ENCODE data around the gene RD3L. TPM values are rescaled to one million over a fixed set of nuclear protein-coding genes. Genes with fewer than 3 reads are reported as not detected.
A peak's percentile ranks its signal among the peaks of the same experiment; 100 is the strongest.

The RD3L gene
- total and polyA plus RNA-seq, 2 donors (not counting 1 experiment from before 2014, with no cell fraction given), result not detected

GRCh38 chr14:103908580-103908979 is 33.7 kb downstream of the RD3L start:
- Histone ChIP-seq H3K4me3 (replicated peaks in 1 of 4; ENCODE audit: control extremely low read depth in 1 of 4, insufficient read depth in 1 of 4, low read depth in 3 of 4, low read length in 4 of 4) (no peak overlapping the region), H3K9me3 (ENCODE audit: control insufficient read depth, insufficient read depth, low read depth, low read length) (no peaks in the 10 kb centered on the region), H3K9ac (ENCODE audit: insufficient read depth, low read length) (no peak overlapping the region), H3K4me1 (ENCODE audit: control insufficient read depth, extremely low read depth, insufficient read depth, low read length) (peaks cover 2% of the 10 kb centered on the region), H3K79me2 (ENCODE audit: control insufficient read depth, insufficient read depth, low read length) (no peaks in the 10 kb centered on the region), H3K36me3 (ENCODE audit: control insufficient read depth, insufficient read depth, low read length) (peaks cover 1% of the 10 kb centered on the region), H4K20me1 (ENCODE audit: control insufficient read depth, extremely low read depth, insufficient read depth, low read length) (no peaks in the 10 kb centered on the region), H3K27ac (ENCODE audit: insufficient read depth, low read length) (no peak overlapping the region), H3K4me2 (ENCODE audit: extremely low read depth, insufficient read depth, low read length) (no peak overlapping the region), H2AFZ (ENCODE audit: low read length) (no peak overlapping the region), H3K27me3 (ENCODE audit: control insufficient read depth, insufficient read depth, low read length) (no peaks in the 10 kb centered on the region)
- TF ChIP-seq EZH2 (IDR thresholded peaks at IDR 0.05; ENCODE audit: low read length, missing control alignments), result no peak
- TF ChIP-seq CTCF (conservative IDR thresholded peaks at IDR 0.05 in 1 of 2, IDR thresholded peaks at IDR 0.05 in 1 of 2; ENCODE audit: low read depth in 1 of 2, low read length in 2 of 2), result no peak
- no peak for DNase-seq (ENCODE audit: low read depth in 2 of 2)

DNA sequence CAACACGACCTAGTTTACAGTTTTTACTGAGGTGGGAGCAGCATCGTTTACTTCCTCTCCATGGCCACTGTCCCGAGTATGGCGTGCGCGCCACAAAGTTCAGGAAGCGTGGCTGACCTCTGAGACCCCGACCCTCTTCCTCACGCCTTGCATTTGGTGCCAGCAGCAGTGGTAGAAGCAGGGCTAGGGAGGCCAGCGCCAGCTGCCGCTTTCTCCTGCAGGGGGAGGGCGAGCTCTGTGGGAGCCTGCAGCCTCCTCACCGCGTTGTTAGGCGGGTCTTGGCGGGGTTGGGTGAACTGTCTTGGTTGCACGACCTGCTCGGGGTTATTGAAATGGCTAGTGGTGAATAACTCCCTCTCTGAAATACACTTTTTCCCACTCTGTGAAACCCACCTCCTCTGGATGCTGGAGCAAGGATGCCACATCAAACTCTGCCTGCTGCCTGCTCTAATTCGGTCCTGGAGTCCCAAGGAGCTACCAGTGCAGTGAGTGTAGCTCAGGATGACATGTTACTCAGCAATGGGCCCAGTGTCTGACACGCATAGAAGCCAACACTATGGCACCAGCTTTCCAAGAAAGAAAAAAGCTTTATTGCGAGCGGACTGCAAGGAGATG is 36.4 kb downstream of the RD3L start:
- Histone ChIP-seq H3K9ac (ENCODE audit: insufficient read depth, low read length) (no peak overlapping the region), H3K27ac (ENCODE audit: insufficient read depth, low read length) (no peak overlapping the region)
- DNase-seq (ENCODE audit: low read depth in 2 of 2), result no peak

GRCh38 chr14:103904493-103905107 is 37.7 kb downstream of the RD3L start:
- H3K4me2 ChIP-seq (ENCODE audit: extremely low read depth, insufficient read depth, low read length), result no peak overlapping the region
- no peak overlapping the region for H2AFZ ChIP-seq (ENCODE audit: low read length)
- H3K4me3 ChIP-seq (replicated peaks in 1 of 4; ENCODE audit: control extremely low read depth in 1 of 4, insufficient read depth in 1 of 4, low read depth in 3 of 4, low read length in 4 of 4), result no peak overlapping the region
- H3K4me1 ChIP-seq (ENCODE audit: control insufficient read depth, extremely low read depth, insufficient read depth, low read length), result no peaks in the 10 kb centered on the region
- H3K27ac ChIP-seq (ENCODE audit: insufficient read depth, low read length), result no peak overlapping the region
- no peaks in the 10 kb centered on the region for H3K36me3 ChIP-seq (ENCODE audit: control insufficient read depth, insufficient read depth, low read length)
- DNase-seq (ENCODE audit: low read depth in 2 of 2), result peak in 1 of 2 donors; percentile 50
- H3K9ac ChIP-seq (ENCODE audit: insufficient read depth, low read length), result no peak overlapping the region
- H3K27me3 ChIP-seq (ENCODE audit: control insufficient read depth, insufficient read depth, low read length), result no peaks in the 10 kb centered on the region
- H4K20me1 ChIP-seq (ENCODE audit: control insufficient read depth, extremely low read depth, insufficient read depth, low read length), result no peaks in the 10 kb centered on the region
- H3K79me2 ChIP-seq (ENCODE audit: control insufficient read depth, insufficient read depth, low read length), result no peaks in the 10 kb centered on the region
- TF ChIP-seq CTCF (conservative IDR thresholded peaks at IDR 0.05 in 1 of 2, IDR thresholded peaks at IDR 0.05 in 1 of 2; ENCODE audit: low read depth in 1 of 2, low read length in 2 of 2) (no peak), EZH2 (IDR thresholded peaks at IDR 0.05; ENCODE audit: low read length, missing control alignments) (no peak)
- no peaks in the 10 kb centered on the region for H3K9me3 ChIP-seq (ENCODE audit: control insufficient read depth, insufficient read depth, low read depth, low read length)

More for the DNA sequence above, 36.4 kb downstream of the RD3L start:
- no peaks in the 10 kb centered on the region for H3K79me2 ChIP-seq (ENCODE audit: control insufficient read depth, insufficient read depth, low read length)
- no peaks in the 10 kb centered on the region for H3K36me3 ChIP-seq (ENCODE audit: control insufficient read depth, insufficient read depth, low read length)
- no peaks in the 10 kb centered on the region for H4K20me1 ChIP-seq (ENCODE audit: control insufficient read depth, extremely low read depth, insufficient read depth, low read length)
- H3K4me3 ChIP-seq (replicated peaks in 1 of 4; ENCODE audit: control extremely low read depth in 1 of 4, insufficient read depth in 1 of 4, low read depth in 3 of 4, low read length in 4 of 4), result no peak overlapping the region
- TF ChIP-seq CTCF (conservative IDR thresholded peaks at IDR 0.05 in 1 of 2, IDR thresholded peaks at IDR 0.05 in 1 of 2; ENCODE audit: low read depth in 1 of 2, low read length in 2 of 2) (peak; percentile 21 to 31), EZH2 (IDR thresholded peaks at IDR 0.05; ENCODE audit: low read length, missing control alignments) (no peak)
- H2AFZ ChIP-seq (ENCODE audit: low read length), result no peak overlapping the region
- no peaks in the 10 kb centered on the region for H3K27me3 ChIP-seq (ENCODE audit: control insufficient read depth, insufficient read depth, low read length)
- H3K4me1 ChIP-seq (ENCODE audit: control insufficient read depth, extremely low read depth, insufficient read depth, low read length), result peaks cover 2% of the 10 kb centered on the region
- H3K9me3 ChIP-seq (ENCODE audit: control insufficient read depth, insufficient read depth, low read depth, low read length), result no peaks in the 10 kb centered on the region
- H3K4me2 ChIP-seq (ENCODE audit: extremely low read depth, insufficient read depth, low read length), result no peak overlapping the region
